ENCODE results near the gene PDX1.

Gene PDX1

DNA sequence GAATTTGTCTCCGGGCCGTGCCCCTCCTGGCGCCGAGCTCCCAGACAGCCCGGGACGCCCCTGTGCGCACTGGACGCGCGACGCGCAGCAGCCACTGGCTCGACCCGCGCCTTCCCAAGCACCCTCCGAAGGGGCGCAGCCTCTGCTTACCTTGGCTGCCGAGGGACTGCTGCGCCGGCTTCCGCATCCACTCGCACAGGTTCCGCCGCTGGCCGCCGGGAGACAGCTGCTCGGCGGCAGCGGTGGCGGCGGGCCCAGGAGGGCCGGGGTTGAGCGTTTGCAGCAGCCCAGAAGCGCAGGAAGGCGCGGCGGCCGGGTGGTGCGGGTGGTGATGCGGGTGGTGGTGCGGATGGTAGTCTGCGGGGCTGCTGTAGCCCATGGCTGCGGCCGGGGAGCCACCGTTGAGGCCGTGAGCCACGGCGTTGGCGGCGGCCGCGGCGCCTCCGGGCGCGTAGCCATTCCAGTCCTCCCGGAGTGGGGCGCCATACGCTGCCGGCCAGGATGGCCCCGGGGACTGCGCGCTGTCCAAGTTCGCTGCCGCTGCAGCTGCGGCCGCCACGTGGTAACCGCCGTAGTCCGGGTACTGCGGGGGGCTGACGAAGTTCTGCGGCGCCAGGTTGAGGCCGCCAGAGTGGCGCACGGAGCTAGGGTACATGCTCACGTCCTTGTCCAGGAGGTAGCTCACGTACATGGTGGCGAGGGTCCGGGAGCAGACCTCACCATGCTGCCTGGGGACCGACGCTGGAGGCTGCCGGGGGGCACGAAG is 48.7 kb downstream of the PDX1 start:
- in situ Hi-C loops (cut with MboI; ENCODE audit: low sequenced_read_pairs): loop anchor here (25.0 kb wide), 1 partner anchor 581 kb away; no protein-coding TSS in a partner anchor

GRCh38 chr13:27969082-27969865 is 49.5 kb downstream of the PDX1 start, which contains the start of gene CDX2:
Gene CDX2, minus strand, starts transcription at chr13:27969315. Its CDS starts 309 bp downstream, at chr13:27969006.
- in situ Hi-C loops (cut with MboI; ENCODE audit: low sequenced_read_pairs): loop anchor here (25.0 kb wide), 1 partner anchor 582 kb away; no protein-coding TSS in a partner anchor

GRCh38 chr13:27969866-27970229 is 50.0 kb downstream of the PDX1 start:
- in situ Hi-C loops (cut with MboI; ENCODE audit: low sequenced_read_pairs): loop anchor here (25.0 kb wide), 1 partner anchor 583 kb away; no protein-coding TSS in a partner anchor

- in situ Hi-C loops (cut with MboI; ENCODE audit: low sequenced_read_pairs): loop anchor here (25.0 kb wide), 1 partner anchor 583 kb away; no protein-coding TSS in a partner anchor
Measured at GRCh38 chr13:27970382-27971235, 50.8 kb downstream of the PDX1 start.

DNA sequence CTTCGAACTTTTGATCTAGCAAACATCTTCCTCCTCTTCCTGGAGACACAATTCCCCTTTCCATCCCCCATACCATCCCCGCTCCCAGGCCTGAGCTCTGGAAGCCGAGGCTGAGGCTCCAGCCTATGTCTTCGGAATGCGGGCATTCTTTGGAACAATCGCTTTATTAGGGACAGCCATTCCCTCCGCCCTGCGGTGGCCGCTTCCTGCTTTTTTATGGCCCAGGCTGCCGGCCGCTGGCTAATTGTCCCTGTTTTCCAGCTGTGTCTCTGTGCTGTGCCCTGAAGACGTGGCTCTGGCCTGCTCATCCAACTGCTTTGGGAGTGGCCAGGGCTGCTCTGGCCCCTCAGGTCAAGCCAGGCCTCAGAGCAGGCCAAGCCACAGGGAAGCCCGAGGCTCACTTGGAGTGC is 51.4 kb downstream of the PDX1 start:
- in situ Hi-C loops (cut with MboI; ENCODE audit: low sequenced_read_pairs): loop anchor here (25.0 kb wide), 1 partner anchor 584 kb away; no protein-coding TSS in a partner anchor

DNA sequence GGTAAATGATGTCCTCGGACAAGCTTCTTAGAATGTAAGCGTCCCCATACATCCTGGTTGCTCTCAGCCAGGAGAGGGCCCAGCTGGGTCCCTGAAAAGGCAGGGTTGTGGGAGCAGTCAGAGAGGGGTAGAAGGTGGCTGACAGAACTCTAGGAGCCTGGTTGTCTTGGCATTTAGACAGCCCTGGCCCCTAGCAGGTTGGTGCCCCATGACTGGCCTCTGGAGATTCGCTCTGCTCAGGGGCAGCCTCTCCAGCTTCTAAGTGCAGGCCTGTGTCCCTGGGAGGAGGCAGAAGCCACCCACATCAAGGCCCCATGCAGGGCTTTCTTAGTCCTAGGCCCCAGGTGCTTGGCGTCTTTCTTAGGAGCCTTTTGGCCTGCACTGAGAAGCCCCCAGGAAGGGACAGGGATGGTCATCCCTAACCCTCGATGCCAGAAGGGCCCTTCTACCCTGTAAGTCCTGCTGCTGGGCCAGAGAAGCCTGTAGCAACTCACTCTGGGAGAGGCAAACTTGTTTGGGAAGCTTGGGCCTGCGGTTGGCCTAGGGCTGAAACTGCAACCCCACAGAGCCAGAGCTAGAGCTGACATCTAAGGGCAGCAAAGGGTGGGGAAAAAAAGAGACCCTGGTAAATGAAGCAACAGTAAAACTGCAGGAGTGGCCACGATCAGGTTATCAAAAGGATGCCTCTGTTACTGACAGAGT is 52.1 kb downstream of the PDX1 start:
- in situ Hi-C loops (cut with MboI; ENCODE audit: low sequenced_read_pairs): loop anchor here (25.0 kb wide), 1 partner anchor 585 kb away; no protein-coding TSS in a partner anchor

GRCh38 chr13:27972478-27972820 is 52.6 kb downstream of the PDX1 start:
- in situ Hi-C loops (cut with MboI; ENCODE audit: low sequenced_read_pairs): loop anchor here (25.0 kb wide), 1 partner anchor 585 kb away; no protein-coding TSS in a partner anchor

- in situ Hi-C loops (cut with MboI; ENCODE audit: low sequenced_read_pairs): loop anchor here (25.0 kb wide), 1 partner anchor 586 kb away; no protein-coding TSS in a partner anchor
Measured at GRCh38 chr13:27973291-27973690, 53.5 kb downstream of the PDX1 start.

- in situ Hi-C loops (cut with MboI; ENCODE audit: low sequenced_read_pairs): loop anchor here (25.0 kb wide), 1 partner anchor 587 kb away; no protein-coding TSS in a partner anchor
Measured at GRCh38 chr13:27973961-27974662, 54.3 kb downstream of the PDX1 start.
